Bronchial epithelial cell (primary cell): Measurements from ENCODE around the gene GPR161. TPM values are rescaled to one million over a fixed set of nuclear protein-coding genes. Genes with fewer than 3 reads are reported as not detected.
A peak's percentile ranks its signal among the peaks of the same experiment; 100 is the strongest.
"Not testable (repeated sequence)": the region's sequence is repeated elsewhere in the genome, so short reads cannot be mapped to it uniquely, and the experiment has no call there.

Experiments
- DNase-seq: peaks from one replicate; pipeline ENCODE4 v3.0.0-alpha.2; 2010; ENCODE audit warnings: low read depth
- FAIRE-seq: peaks from 2 replicates; lab custom pipeline; 2011; peaks lifted over from hg19 to GRCh38; lab: Jason Lieb, UNC
- H3K27me3 ChIP-seq: 2 replicates; pipeline ENCODE4 v1.5.1; 2011; ENCODE audit warnings: low read length; ENCODE audit not compliant: control insufficient read depth, insufficient read depth
- H3K36me3 ChIP-seq: 2 replicates; pipeline ENCODE4 v1.5.1; 2011; ENCODE audit warnings: low read length; ENCODE audit not compliant: control insufficient read depth, insufficient read depth
- H3K4me3 ChIP-seq: 2 replicates; pipeline ENCODE4 v1.5.1; 2011; ENCODE audit warnings: mild to moderate bottlenecking, low read depth, low read length, control low read depth
- CTCF ChIP-seq: IDR thresholded peaks from 2 replicates; pipeline ENCODE4 v1.5.1; 2011; ENCODE audit warnings: mild to moderate bottlenecking, moderate library complexity, low read length, control low read depth, inconsistent platforms; ENCODE audit not compliant: insufficient read depth, severe bottlenecking
- total RNA-seq: library from RNA; depleted of rRNA; stranded (reverse); fragments of >200 nt; gene quantifications from 2 replicates; pipeline ENCODE4 v1.2.1, GENCODE V29; 2014

Gene GPR161
- 7.4 and 8.2 TPM in 2 replicates for total RNA-seq

GRCh38 chr1:168136709-168137514 is at the start of gene GPR161:
TSS of gene GPR161 (minus strand) at chr1:168136930. CDS start at chr1:168104850, 32,080 bp downstream.
- Histone ChIP-seq H3K36me3 (no peaks in the 10 kb centered on the region), H3K27me3 (no peaks in the 10 kb centered on the region), H3K4me3 (peak within 1 kb of the TSS; percentile 71)
- FAIRE-seq (no peak), DNase-seq (peak; percentile 44)
- TF ChIP-seq CTCF, result no peak

GRCh38 chr1:168181063-168181720 is 44.5 kb upstream of the GPR161 start:
- H3K4me3 ChIP-seq, H3K27me3 ChIP-seq, FAIRE-seq, DNase-seq, H3K36me3 ChIP-seq: not testable (repeated sequence)

GRCh38 chr1:168180148-168180524 is 43.4 kb upstream of the GPR161 start:
- DNase-seq (no peak), FAIRE-seq (no peak)
- Histone ChIP-seq H3K36me3 (no peaks in the 10 kb centered on the region), H3K4me3 (peak overlapping the region; percentile 77), H3K27me3 (no peaks in the 10 kb centered on the region)
- no peak for TF ChIP-seq CTCF

DNA sequence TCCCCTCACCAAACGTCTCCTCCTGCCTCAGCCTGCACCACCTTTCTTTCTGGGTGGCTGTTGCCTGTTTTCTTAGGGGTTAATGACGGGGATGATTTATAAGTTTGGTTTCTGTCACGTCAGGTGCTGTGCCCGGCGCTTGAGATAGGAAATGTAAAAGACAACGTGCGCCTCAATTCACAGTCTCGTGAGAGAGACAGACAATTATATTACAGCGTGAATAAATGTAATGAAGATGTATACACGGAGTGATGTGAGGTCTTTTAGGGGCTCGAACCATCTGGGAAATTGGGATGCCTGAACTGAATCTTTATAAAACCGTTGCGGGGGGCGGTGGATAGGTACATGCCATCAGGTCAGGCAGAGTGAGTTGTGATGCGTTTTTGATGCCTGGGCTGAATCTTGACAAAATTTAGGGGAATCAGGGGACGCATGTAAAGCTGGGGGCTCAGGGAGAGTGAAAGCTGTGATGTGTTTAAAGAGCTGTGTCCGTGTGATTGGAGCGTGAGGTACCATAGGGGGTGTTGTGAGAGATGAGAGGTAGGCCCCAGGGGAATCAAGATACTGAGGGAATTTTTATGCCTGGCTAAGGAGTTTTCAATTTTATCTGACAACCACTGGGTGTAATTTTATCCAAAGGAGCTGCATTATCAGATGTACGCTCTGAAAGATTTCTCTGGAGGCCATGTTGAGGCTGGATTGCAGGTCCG is 42.9 kb upstream of the GPR161 start:
- Histone ChIP-seq H3K36me3 (no peaks in the 10 kb centered on the region), H3K4me3 (peak overlapping the region; percentile 77), H3K27me3 (no peaks in the 10 kb centered on the region)
- no peak for FAIRE-seq
- TF ChIP-seq CTCF, result no peak
- DNase-seq, result peak; percentile 5

GRCh38 chr1:168178638-168179437 is 42.1 kb upstream of the GPR161 start, which contains the start of gene TIPRL:
TSS of gene TIPRL (plus strand) at chr1:168178962. CDS start at chr1:168179078, 116 bp downstream.
- FAIRE-seq (no peak), DNase-seq (peak; percentile 98)
- peak within 1 kb of the TSS; percentile 77 for H3K4me3 ChIP-seq
- no peaks in the 10 kb centered on the region for H3K36me3 ChIP-seq
- H3K27me3 ChIP-seq, result no peaks in the 10 kb centered on the region
- peak; percentile 84 for TF ChIP-seq CTCF
